GM19035 (cell line): ENCODE results near the gene COL4A2.

Source experiments
- ATAC-seq: cut with Tn5 transposase; IDR thresholded peaks from one replicate; pipeline ENCODE4 v1.9.1; 2021; ENCODE audit not compliant: unreplicated experiment

The COL4A2 gene

DNA sequence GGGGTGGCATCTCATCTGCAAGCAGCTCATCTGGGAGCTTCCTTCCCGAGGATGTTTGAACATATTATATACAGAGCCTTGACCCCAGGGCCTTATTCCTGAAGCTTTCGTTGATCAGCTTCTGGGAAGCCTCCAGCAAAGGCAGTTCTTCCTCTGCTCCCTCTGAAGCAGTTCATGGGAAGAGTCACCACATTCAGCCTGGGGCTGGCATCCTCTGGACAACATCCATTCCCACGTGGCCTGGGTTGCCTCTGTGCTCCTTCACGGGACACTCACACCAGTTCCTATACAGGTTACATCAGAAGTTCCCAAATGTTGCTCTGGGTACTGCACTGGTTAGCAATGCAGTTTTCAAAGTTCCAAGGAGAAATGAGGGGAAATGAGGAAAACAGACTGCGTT lies 29.6 kb downstream of the COL4A2 start:
- no peak for ATAC-seq

DNA sequence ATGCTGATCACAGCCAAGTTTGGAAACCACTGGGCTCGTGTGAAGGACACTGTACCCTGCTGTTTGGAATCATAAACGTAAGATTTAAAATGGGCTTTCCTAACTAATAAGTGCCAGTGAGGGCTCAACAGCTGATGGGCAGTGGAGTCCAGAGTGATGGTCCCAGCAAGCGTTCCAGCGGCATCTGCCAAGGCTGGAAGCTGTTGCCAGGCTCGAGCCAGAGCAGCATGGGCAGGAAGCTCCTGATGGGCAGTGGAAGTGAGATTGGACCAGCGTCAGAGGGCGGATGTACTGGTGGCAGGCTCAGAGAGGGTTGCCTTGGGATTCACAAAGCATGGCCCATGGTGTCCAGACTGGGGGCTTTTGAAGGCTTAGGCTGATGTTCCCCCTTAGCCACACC lies 30.2 kb downstream of the COL4A2 start:
- ATAC-seq = no peak

DNA sequence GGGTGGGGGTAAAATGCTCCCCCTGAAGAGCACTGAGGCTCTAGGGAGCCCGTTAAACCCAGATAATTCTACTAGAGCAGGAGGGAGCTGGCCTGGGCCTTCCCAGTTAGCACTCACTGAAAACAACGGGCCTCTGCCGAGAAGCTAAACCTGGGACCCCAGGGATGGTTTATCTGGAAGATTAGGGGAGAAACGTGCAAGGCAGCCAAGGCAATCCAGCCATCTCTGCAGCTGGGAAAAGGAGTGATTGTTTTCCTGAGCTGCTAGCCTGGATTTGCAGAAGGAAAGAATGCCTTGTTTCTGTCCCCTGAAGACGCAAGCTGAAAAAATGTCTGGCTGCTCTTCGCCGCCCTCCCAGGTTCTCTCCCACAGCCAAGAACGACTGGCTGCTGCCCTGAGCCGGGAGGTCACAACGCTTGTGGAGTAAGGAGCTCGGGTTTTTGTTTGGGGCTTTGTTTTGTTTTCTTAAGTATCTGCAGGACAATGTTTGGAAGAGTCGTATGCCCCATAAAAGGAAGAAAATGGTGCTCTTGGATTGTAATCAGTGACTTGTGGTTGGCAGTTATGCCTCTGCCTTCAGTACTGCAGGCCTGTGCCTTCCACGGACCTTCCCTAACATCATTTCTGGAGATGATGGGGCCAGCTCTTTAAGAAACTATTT lies 31.5 kb downstream of the COL4A2 start:
- ATAC-seq = no peak

DNA sequence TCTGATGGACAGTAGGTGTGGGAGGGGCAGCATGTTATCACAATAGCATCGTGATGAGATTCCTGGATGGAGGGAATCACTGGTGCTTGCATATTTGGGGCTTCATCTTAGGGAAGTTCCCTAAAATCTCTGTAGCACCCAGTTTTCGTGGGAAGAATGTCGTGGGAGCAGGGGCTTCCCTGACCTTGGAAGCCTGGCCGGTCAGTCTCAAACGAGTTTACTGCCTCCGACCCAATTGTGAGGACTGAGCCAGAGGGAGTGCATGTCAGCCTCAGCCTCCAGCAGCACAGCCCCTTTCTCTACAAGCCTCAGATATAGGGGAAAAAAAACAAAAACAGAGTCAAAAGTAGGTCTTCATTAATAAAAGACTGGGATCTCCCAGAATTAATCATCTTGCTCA lies 32.2 kb downstream of the COL4A2 start:
- no peak for ATAC-seq

DNA sequence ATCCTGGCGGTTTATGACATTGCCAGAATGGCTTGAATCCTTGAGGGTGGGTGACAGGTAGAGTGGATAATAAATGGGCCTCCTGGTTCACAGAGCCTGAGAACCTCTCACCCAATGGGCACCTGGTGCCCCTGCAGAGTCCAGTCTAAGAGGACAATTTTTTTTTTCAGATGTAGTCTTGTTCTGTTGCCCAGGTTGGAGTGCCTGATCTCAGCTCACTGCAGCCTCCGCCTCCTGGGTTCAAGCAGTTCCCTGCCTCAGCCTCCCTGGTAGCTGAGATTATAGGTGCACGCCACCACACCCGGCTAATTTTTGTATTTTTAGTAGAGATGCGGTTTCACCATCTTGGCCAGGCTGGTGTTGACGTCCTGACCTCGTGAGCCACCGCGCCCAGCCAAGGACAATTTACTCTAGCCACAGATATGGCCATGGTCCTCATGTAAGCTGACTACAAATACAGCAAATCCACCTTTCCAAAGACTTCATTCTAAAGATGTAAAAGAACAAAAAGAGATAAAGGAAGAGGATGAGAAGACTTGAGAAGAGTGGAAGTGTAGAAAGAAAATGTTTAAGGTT lies 33.0 kb downstream of the COL4A2 start:
- ATAC-seq = no peak

DNA sequence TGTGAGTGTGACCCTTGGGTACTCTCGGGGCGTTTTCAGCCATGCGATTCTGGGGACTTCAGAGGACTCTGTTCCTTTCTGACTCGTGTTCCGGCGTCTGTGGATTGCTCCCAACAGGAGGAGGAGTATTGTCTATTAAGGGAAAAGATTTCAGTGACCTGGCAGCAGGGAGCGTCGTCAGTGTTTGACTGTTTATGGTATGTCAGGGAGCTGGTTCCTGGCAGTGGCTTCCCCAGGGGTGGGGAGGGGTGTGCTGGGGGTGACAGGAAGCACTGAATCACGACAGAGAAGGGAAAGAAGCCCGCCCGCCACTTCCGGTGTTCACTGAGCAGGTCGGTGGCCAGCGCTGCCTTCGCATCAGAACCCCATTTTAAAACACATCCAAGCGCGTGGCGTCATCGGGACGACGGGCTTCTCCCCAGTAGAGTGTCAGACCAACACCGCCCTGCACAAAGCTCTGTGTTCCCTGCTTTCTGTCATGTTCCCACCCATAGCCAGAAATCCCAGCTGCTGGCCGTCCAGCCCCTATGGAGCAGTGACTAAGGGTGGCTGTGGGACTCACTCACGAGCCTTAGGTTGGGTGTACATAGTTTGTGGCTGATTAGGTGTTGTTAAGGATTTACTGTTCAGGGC lies 33.8 kb downstream of the COL4A2 start:
- ATAC-seq = no peak

DNA sequence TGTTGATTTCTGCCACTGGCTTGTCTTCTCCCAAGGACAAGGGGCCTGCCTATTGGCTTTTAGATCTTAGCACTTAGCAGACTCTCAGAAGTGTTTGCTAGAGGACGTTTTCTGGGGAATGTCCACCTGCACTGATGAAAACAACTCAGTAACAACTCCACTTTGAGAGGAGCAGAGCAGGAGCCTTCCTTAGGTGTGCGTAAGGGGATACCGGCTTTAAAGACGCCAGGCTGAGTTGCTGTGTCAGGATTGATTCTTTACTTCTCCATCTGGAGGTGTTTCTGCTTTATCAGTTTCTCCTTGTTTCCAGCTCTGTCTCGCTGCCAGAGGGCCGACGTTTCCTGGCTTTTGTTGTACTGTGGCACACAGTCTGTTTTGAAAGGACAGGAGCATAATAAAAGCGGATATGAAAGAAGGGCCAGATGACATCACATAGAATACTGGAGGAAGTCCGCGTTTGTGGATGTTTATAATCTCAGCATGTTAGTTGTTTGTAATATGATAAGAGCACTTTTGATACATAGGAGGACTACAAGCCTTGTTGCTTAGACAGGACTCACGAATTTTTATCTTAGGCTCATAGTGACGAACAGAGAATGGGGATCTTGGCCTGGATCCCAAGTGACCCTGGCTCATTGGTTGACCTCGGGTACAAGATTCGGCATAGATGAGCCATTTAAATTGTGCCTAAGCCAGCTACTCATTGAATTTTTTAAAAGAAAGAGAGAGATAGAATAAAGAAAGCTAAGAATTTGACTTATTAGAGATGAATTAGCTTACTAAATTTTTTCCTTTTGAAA lies 34.6 kb downstream of the COL4A2 start:
- no peak for ATAC-seq

DNA sequence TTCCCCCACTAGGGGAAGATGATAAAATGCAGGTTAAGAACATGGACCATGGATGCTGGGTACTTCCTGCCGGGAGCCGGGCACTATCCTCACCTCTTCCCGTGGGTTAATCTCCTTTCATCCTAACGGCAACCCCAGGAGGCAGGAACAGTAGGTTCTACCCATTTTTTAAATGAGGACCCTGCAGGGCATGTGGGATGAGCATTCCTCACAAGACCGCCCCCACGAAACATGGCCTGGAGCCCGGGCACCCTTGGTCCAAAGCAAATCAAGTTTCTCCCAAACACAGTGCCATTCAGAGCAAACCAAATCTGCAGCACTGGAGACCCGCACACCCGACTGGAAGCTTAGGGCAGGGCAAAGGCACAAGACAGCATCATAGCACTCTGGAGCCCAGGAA lies 35.4 kb downstream of the COL4A2 start:
- ATAC-seq = no peak

DNA sequence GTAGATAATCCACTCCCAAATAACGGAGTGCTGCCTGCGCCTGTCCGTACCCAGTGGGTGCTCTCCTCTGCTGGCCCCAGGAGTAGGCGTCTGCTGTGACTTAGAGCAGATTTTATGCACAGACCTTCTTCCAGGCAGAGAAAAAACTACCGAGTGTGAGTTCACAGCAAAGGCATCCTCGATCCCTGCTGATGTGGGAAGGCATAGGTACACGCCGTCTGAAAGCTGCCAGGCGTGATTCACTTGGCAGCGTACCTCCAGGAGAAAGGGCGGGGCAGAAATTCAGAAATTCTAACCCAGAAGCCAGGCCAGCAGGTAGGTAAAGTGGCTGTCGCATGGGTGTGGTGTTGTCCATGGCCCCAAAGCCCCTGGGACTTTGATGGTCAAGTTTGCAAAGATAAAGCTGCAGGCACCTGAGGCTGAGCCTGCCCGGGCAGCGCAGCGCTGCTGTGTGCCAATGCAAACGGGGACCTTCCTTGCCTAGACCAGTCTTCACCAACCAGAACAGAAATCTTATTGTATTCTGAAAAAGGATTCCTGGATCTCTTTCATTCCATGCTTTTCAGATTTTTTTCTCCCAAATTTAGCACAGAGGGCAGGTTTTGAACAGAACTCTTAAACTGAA lies 36.3 kb downstream of the COL4A2 start:
- ATAC-seq = no peak

DNA sequence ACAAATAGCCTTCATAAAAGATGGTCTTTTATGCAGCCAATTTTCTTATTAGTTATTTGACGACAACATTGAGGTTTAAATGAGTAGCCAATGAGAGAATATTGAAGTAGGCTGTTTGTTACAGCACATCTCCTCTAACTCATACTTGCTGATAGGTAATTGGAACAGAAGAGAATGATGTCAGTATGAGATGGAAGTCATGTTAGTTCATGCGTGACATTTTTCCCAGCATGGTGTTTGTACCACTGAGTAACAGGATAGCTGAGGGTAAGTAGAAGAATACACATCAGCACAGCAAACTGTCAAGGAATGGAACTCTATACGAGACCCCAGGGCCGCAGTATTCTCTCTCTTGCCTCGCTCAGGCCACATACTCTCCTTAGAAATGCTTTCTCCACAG lies 37.2 kb downstream of the COL4A2 start:
- no peak for ATAC-seq

DNA sequence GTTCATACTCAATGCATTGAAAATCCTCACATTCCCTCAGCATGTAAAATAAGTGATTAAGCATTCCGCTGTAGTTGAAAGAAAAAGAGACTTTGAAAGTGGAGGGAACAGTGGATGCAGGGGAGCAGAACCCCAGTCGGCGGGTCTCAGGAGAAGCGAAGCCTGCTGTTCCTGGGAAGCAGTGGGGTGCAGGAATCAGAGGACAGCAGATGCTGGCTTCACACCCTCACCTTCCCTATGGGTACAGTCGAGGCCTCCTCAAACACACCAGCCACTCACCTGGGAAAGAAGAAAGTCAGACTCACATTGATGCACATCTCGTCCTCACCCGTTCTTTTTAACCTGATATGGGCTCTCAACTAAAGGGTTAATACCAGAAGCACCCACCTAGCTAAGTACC lies 38.2 kb downstream of the COL4A2 start:
- no peak for ATAC-seq

DNA sequence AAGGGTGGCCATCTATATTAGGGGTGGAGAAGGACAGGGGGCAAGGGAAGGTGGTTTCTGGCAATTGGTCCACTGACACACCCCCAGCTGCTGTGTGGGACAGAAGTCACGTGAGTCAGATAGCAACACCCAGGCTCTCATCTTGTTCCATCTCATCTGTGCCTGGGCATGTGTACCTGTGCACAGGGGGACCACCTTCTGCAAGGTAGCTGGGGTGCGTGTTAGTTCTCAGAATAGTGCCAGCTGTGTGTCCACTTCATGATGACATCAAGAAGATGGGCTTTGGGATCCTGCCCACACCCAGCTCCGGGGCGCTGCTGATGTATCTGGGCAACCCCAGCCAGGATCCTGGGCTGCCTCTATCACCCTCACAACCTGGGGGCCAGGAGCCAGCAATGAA lies 38.6 kb downstream of the COL4A2 start:
- ATAC-seq = no peak

DNA sequence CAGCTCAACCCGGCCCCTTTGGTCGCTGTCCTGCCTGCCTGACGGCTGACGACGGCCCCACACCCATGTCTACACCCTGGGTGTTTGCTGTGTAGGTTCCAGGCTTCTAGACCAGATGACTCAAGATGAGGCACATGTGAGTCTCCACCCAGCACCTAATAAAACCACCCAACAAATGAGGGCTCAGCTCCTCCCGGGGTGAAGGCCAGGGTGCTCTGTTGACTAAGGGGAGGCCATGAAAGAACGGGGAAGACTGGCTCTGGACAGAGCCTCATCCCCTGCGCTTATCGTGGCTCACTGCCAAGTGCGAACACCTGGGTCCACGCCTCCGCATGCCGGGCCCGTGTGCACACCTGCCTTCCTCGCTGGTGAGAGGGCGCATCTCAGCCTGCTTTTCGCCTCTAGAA lies 39.6 kb downstream of the COL4A2 start:
- no peak for ATAC-seq

DNA sequence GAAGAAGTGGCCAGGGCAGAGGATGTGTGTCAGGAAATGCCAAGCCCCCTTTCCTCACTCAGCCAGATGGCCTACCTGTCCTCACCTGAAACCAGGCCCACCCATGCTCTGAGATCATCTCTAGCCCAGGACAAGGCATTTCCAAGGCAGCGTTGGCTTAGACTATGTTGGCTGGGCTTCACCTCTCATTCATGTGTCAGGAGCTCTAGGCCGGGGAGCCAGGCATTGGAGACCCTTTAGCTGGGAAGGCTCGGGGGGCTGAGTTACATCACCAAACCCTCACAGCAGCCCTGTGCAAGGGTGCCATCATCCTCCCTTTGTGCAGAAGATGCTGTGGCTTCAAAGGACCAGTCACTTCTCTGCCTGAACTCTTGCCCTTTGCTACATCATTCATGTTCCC lies 40.0 kb downstream of the COL4A2 start:
- no peak for ATAC-seq

DNA sequence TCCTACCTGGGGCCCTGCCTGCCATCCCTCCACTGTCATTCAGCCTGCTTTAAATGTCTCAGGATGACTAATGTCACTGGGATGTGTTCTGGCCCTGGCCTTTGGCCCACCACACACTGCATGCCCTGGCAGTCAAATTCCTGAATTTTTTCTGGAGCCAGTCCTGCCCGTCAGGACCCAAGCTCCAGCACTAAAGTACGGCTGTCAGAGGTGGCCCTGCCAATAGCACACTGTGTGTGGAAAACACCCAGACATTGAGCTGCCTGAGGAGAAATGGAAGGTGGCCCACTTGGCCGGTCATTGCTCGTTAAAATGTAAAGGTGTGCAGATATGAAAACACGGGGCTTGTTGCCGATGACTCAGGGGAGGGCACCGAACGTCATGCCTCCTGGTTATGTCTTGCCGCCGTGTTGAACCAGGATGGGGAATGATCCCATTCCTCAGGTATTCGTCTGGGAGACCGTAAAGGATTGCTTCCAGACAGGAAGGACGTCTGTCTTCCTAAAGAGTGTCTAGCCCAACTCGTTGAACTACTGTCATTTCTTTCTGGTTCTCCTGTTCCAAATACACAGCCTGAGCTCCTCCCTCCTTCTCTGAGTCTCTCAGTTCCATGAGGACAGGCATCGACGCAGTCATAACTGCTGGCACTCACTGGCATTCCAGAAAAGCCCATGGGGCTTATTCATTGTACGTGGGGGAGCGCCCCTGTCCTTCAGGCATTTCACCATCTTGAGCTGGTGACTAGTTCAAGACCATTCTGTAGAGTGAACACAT lies 40.6 kb downstream of the COL4A2 start:
- no peak for ATAC-seq

DNA sequence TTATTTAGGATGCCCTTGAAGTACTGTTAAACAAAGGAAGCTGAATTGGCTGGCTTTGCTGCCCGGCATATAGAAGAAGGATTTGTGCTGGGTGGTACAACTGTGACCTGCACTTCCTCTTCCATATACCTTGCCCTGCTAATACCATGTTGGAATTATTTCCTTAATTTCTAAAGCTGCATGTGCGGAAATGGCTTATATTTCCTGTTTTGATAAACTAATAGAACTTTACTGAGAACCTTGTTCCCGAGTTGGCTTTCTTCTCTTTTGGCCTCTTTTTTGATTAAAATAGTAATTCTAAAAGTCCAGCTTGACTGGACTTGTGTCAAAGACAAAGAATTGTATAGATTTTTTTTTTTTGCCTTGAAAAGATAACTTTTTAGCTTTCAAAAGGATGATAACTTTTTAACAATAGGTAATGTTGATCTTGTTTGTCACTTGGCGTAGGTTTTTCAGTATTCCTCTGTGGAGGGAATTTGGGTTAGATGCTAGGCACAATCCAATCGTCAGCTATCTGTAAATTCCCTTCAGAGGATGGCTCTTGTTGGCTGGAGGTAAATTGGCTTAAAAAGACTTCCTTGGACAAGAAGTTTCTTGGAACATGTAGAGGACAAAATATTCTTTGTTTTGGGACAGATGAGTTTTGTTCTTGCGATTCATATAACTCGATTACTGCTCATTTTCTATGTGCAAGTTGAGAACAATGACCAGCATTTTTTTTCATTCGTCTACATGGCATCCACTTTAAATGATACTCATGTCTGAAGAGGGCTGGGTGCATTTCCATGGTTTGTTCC lies 41.4 kb downstream of the COL4A2 start:
- ATAC-seq = no peak

DNA sequence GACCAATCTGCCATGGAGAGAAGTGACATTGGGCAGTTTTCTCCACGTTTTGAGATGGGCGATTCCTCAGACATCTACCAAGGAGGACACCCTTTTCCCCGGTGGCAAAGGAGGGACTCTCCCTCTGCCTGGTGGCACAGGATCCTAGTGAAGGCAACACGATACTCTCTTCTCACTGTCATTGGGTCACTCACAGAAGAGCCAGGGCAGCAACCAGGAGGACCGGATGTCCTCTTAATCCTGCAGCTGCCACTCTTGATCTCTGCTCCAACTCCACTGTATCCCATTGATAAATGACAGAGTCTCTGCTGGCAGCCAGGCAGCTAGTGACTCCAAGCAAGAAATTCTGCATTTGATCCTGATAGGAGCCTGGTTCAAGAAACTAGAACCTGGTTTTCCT lies 42.2 kb downstream of the COL4A2 start:
- no peak for ATAC-seq

DNA sequence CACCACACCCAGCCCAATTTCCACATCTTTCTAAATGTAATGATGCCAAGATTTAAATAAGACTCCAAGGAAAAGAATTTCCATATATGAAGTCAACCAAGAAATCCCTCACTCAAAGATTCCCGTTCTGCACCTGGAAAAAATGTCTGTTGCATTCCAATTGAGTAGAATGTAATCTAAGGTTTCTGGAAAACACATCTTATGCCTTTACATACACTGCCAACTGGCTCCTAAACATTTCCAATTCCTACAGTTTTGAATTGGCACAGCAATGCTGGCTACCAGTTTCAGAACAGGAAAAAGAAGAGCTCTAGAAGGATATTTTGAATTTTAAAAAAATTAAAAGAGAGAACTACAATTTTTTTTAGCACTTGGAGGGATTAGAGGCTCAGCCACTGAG lies 43.0 kb downstream of the COL4A2 start:
- no peak for ATAC-seq

DNA sequence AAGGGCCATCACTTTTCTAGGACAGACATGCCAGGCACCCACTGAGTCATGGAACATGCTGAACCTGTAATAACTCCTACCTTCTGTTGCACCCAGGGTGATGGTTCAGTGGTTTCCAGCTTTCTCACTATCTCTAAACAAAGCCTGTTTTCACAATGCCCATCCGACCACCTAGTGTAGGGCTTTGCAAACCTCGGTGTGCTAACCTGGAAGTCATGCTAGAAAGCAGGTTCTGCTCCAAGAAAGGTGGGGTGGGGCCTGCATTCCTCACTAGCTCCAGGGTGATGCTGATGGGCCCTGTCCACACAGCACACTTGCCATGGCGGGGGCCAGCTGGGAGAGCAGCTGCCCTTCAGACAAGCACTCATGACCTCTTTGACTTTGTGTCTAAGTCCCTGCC lies 43.4 kb downstream of the COL4A2 start:
- ATAC-seq = no peak
